Fibroblast of skin of right biceps (primary cell): ENCODE data around the gene F7.
A peak's percentile ranks its signal among the peaks of the same experiment; 100 is the strongest.
"Not testable (repeated sequence)": the region's sequence is repeated elsewhere in the genome, so short reads cannot be mapped to it uniquely, and the experiment has no call there.

Experiments
- DNase-seq: peaks from one replicate; pipeline ENCODE4 v3.0.0-alpha.2; 2013

Gene F7

GRCh38 chr13:113105921-113106452 lies 396 bp downstream of the F7 start:
- no peak for DNase-seq

- no peak for DNase-seq
Observed at GRCh38 chr13:113106711-113107351, 1.2 kb downstream of the F7 start.

GRCh38 chr13:113108521-113108920 lies 2.9 kb downstream of the F7 start:
- DNase-seq, result not testable (repeated sequence)

- DNase-seq, result no peak
Observed at GRCh38 chr13:113109151-113110047, 3.8 kb downstream of the F7 start.

GRCh38 chr13:113110048-113110851 lies 4.7 kb downstream of the F7 start:
- peak; percentile 14 for DNase-seq

GRCh38 chr13:113110852-113111315 lies 5.3 kb downstream of the F7 start:
- DNase-seq, result no peak

GRCh38 chr13:113111821-113112220 lies 6.2 kb downstream of the F7 start:
- DNase-seq, result not testable (repeated sequence)

- DNase-seq, result not testable (repeated sequence)
Observed at GRCh38 chr13:113112475-113112874, 6.9 kb downstream of the F7 start.

GRCh38 chr13:113112893-113113845 lies 7.6 kb downstream of the F7 start:
- no peak for DNase-seq

- DNase-seq, result no peak
Observed at GRCh38 chr13:113113846-113114271, 8.3 kb downstream of the F7 start.

- DNase-seq, result no peak
Observed at GRCh38 chr13:113114511-113115362, 9.1 kb downstream of the F7 start.

GRCh38 chr13:113115363-113116205 lies 10.0 kb downstream of the F7 start:
- DNase-seq, result no peak

- DNase-seq, result no peak
Observed at GRCh38 chr13:113116206-113116800, 10.7 kb downstream of the F7 start.

GRCh38 chr13:113116871-113117271 lies 11.3 kb downstream of the F7 start:
- no peak for DNase-seq

- peak; percentile 12 for DNase-seq
Observed at GRCh38 chr13:113117335-113117872, 11.8 kb downstream of the F7 start.

- no peak for DNase-seq
Observed at GRCh38 chr13:113117911-113118260, 12.3 kb downstream of the F7 start.

GRCh38 chr13:113118261-113119021 lies 12.8 kb downstream of the F7 start:
- DNase-seq, result no peak

- DNase-seq, result no peak
Observed at GRCh38 chr13:113119166-113119821, 13.7 kb downstream of the F7 start.
